Measurements from ENCODE around the gene AK5. TPM values are rescaled to one million over a fixed set of nuclear protein-coding genes. Genes with fewer than 3 reads are reported as not detected.
"Not testable (repeated sequence)": the region's sequence is repeated elsewhere in the genome, so short reads cannot be mapped to it uniquely, and the experiment has no call there.

AK5 gene
- total RNA-seq, 1 donor from 2014 or later: not detected

GRCh38 chr1:77509051-77509492 lies 227.3 kb downstream of the AK5 start:
- no peak for ATAC-seq

- ATAC-seq: no peak
Observed at GRCh38 chr1:77509898-77510297, 228.1 kb downstream of the AK5 start.

DNA sequence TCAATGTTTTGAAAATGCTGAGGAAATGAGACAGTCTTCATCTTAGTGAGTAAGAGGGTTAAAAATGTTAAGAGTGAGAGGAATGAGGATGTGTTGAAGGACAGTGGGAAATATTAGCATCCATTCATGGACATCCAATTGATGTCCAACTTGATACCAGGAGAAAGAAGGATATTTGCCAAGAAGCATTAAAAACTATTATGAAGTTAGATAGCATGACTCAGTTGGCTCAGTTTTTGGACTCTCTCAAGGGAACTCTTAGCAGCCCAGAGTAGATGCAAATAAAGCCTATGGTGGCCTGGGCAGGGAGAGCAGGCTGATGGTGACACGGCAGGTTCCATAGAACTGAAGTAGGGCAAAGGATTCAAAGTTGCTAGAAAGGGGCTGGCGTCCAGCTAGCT lies 229.6 kb downstream of the AK5 start:
- ATAC-seq: no peak

DNA sequence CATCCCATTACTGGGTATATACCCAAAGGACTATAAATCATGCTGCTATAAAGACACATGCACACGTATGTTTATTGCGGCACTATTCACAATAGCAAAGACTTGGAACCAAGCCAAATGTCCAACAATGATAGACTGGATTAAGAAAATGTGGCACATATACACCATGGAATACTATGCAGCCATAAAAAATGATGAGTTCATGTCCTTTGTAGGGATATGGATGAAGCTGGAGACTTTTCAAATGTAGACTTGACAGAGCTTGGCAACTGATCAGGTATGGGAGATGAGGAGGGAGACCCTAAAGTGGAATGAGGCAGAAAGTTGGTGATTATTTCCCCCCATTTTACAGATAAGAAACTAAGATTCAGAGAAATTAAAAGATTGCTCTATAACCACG lies 230.8 kb downstream of the AK5 start:
- ATAC-seq: not testable (repeated sequence)

DNA sequence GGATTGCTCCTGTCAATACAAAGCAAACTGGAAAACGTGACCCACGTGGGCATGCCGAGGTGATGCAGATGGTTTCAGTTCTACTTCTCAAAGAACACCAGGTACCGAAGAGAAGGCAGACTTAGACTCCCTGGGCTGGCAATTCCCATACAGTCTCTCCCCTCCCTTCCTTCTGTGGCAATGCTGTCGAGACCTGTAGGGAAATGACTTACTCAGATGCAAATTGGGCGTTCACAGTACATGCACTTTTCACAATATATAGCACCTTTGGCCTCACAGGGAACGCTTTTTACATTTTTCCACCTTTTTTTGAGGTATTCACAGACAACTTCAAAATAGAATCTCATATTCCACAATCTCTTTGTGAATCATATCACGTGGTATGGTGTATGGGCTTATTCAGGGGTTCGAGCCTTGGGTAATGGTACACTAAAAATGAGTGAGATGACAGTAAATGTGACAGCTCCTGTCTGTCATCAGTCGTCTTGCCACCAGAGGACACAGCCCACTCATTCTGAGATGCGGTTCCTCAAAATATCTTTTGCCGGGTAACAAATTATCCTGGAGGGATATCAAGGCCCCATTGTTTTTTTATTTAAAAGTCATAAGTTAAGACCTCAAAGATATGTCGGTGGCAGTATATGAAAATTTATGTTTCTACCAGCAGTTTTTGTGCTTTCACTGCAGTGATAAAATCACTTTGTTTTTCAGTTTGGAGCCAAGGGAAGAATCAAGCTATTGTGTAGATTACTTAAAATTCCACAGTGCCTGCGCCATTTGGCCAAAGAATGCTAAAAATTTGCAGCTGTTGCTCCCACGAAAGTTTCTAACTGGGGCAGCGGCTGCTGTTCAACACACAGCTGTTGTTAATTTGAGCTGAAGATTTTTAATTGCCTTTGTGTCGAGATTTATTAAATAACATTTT lies 232.3 kb downstream of the AK5 start:
- ATAC-seq: no peak

- ATAC-seq: no peak
Observed at GRCh38 chr1:77514921-77515776, 233.3 kb downstream of the AK5 start.

GRCh38 chr1:77516106-77516505 lies 234.3 kb downstream of the AK5 start:
- no peak for ATAC-seq

DNA sequence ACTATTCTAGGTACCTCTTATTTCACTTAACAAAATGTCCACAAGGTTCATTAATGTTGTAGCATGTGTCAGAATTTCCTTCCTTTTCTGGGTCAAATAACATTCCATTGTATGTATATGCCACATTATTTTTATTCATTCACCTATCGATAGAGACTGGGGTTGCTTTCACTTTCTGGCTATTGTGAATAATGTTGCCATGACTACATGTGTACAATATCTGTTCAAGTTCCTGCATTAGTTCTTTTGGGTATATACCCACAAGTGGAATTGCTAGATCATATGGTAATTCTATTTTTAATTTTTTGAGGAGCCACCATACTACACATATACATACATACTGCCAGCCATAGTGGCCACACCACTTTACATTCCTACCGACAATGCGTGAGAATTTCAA lies 242.2 kb downstream of the AK5 start:
- ATAC-seq: no peak

GRCh38 chr1:77531149-77531548 lies 249.3 kb downstream of the AK5 start:
- ATAC-seq: not testable (repeated sequence)

- ATAC-seq: not testable (repeated sequence)
Observed at GRCh38 chr1:77531596-77532280, 249.9 kb downstream of the AK5 start.

GRCh38 chr1:77532641-77533040 lies 250.8 kb downstream of the AK5 start:
- ATAC-seq: no peak

GRCh38 chr1:77533660-77534305 lies 252.0 kb downstream of the AK5 start:
- peak; percentile 46 for ATAC-seq

GRCh38 chr1:77534456-77534855 lies 252.6 kb downstream of the AK5 start:
- no peak for ATAC-seq

- no peak for ATAC-seq
Observed at GRCh38 chr1:77536813-77537212, 255.0 kb downstream of the AK5 start.

DNA sequence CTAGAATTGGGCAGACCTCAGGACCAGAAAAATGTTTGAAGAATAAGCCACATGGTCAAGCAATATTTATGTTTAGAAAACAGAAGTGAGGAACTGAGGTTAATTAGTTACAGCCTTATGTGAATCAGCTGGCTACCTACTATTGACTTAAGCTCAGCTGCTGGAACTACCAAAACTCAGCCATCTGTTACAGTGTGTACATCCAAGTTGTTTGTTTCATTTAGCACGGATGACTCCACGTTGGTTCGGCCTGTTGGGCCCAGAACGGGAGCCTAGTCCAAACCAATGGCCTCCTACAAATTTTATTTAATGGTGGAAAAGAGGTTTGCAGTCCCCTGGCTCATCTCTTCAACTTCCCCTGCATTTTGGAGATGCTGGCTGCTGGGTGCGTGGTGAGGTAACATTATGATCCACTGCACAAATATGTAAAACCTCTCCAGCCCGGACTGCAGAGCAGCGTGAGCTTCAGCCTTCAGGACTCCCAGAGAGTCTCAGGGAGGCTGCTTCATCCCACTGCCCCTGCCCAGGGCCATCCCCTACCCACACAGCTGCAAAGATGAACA lies 257.2 kb downstream of the AK5 start:
- ATAC-seq: no peak

DNA sequence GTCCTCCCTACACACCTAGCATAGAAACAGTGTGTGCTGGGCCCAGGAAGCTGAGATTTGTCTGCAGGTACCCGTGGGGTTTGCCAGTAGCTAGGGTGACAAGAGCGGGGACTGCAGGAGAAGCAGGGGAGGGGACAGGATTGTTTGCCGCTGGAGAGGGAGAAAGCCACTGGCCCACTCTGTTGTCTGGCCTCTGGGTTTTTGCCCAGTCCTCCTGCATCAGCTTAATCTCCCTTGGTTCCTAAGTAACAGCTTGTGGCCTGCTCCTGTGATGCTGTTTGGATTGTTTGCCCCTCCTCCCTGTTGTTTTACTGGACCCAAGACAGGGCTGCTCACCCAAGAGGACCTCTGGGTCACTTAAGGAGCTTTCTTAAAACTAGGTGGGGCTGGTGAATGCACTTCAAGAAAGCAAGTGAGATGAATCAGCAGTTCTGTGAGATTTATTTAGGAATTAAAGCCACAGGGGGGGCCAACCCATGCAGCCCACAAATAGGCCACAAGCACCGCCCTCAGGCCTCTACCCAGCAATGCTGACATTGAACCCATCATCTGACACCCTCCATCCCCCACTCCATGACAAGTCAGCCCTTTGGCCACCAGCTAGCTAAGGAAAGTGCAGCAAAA lies 257.8 kb downstream of the AK5 start:
- ATAC-seq: no peak

- no peak for ATAC-seq
Observed at GRCh38 chr1:77540501-77541161, 258.8 kb downstream of the AK5 start.

GRCh38 chr1:77541162-77541545 lies 259.3 kb downstream of the AK5 start:
- no peak for ATAC-seq

GRCh38 chr1:77542813-77543420 lies 261.1 kb downstream of the AK5 start:
- ATAC-seq: no peak

- no peak for ATAC-seq
Observed at GRCh38 chr1:77543822-77544448, 262.1 kb downstream of the AK5 start.
